ENCODE measurements around the gene CPT1B.

The CPT1B gene

GRCh38 chr22:50581950-50582492 lies 3.8 kb upstream of the CPT1B start:
- H3K4me3 ChIP-seq (ENCODE audit: low read depth, low read length), result peak overlapping the region; percentile 87
- peaks cover 16% of the 10 kb centered on the region for H3K36me3 ChIP-seq (ENCODE audit: control insufficient read depth, insufficient read depth, low read length)
- peaks cover 5% of the 10 kb centered on the region for H3K4me1 ChIP-seq (ENCODE audit: control insufficient read depth, insufficient read depth, low read length)
- no peaks in the 10 kb centered on the region for H3K9me3 ChIP-seq (ENCODE audit: control insufficient read depth, insufficient read depth, low read length)
- H3K27me3 ChIP-seq (ENCODE audit: control insufficient read depth, insufficient read depth, low read length), result peaks cover 6% of the 10 kb centered on the region
- peak overlapping the region; percentile 89 for H3K9ac ChIP-seq (ENCODE audit: low read depth, low read length)

- Histone ChIP-seq H3K27me3 (ENCODE audit: control insufficient read depth, insufficient read depth, low read length) (peaks cover 2% of the 10 kb centered on the region), H3K4me3 (ENCODE audit: low read depth, low read length) (peak overlapping the region; percentile 87), H3K4me1 (ENCODE audit: control insufficient read depth, insufficient read depth, low read length) (peaks cover 5% of the 10 kb centered on the region), H3K9me3 (ENCODE audit: control insufficient read depth, insufficient read depth, low read length) (no peaks in the 10 kb centered on the region), H3K36me3 (ENCODE audit: control insufficient read depth, insufficient read depth, low read length) (peaks cover 16% of the 10 kb centered on the region), H3K9ac (ENCODE audit: low read depth, low read length) (no peak overlapping the region)
Measured at GRCh38 chr22:50581031-50581949, 3.1 kb upstream of the CPT1B start.

- peaks cover 16% of the 10 kb centered on the region for H3K36me3 ChIP-seq (ENCODE audit: control insufficient read depth, insufficient read depth, low read length)
- no peaks in the 10 kb centered on the region for H3K27me3 ChIP-seq (ENCODE audit: control insufficient read depth, insufficient read depth, low read length)
- no peaks in the 10 kb centered on the region for H3K9me3 ChIP-seq (ENCODE audit: control insufficient read depth, insufficient read depth, low read length)
- H3K4me1 ChIP-seq (ENCODE audit: control insufficient read depth, insufficient read depth, low read length), result peaks cover 5% of the 10 kb centered on the region
- H3K4me3 ChIP-seq (ENCODE audit: low read depth, low read length), result no peak overlapping the region
- H3K9ac ChIP-seq (ENCODE audit: low read depth, low read length), result no peak overlapping the region
Measured at GRCh38 chr22:50579752-50580151, 1.5 kb upstream of the CPT1B start.

- Histone ChIP-seq H3K27me3 (ENCODE audit: control insufficient read depth, insufficient read depth, low read length) (no peaks in the 10 kb centered on the region), H3K4me1 (ENCODE audit: control insufficient read depth, insufficient read depth, low read length) (peaks cover 5% of the 10 kb centered on the region), H3K4me3 (ENCODE audit: low read depth, low read length) (no peak overlapping the region), H3K36me3 (ENCODE audit: control insufficient read depth, insufficient read depth, low read length) (peaks cover 20% of the 10 kb centered on the region), H3K9ac (ENCODE audit: low read depth, low read length) (peak overlapping the region; percentile 37), H3K9me3 (ENCODE audit: control insufficient read depth, insufficient read depth, low read length) (no peaks in the 10 kb centered on the region)
Measured at GRCh38 chr22:50578776-50579310, 616 bp upstream of the CPT1B start.

- Histone ChIP-seq H3K9me3 (ENCODE audit: control insufficient read depth, insufficient read depth, low read length) (no peaks in the 10 kb centered on the region), H3K9ac (ENCODE audit: low read depth, low read length) (no peak overlapping the region), H3K36me3 (ENCODE audit: control insufficient read depth, insufficient read depth, low read length) (peaks cover 31% of the 10 kb centered on the region), H3K27me3 (ENCODE audit: control insufficient read depth, insufficient read depth, low read length) (no peaks in the 10 kb centered on the region), H3K4me3 (ENCODE audit: low read depth, low read length) (no peak overlapping the region), H3K4me1 (ENCODE audit: control insufficient read depth, insufficient read depth, low read length) (peaks cover 5% of the 10 kb centered on the region)
Measured at GRCh38 chr22:50577697-50577986, 585 bp downstream of the CPT1B start.

GRCh38 chr22:50576806-50577696 lies 1.2 kb downstream of the CPT1B start:
- H3K9ac ChIP-seq (ENCODE audit: low read depth, low read length), result no peak overlapping the region
- H3K4me1 ChIP-seq (ENCODE audit: control insufficient read depth, insufficient read depth, low read length), result peaks cover 5% of the 10 kb centered on the region
- H3K4me3 ChIP-seq (ENCODE audit: low read depth, low read length), result no peak overlapping the region
- H3K9me3 ChIP-seq (ENCODE audit: control insufficient read depth, insufficient read depth, low read length), result no peaks in the 10 kb centered on the region
- peaks cover 31% of the 10 kb centered on the region for H3K36me3 ChIP-seq (ENCODE audit: control insufficient read depth, insufficient read depth, low read length)
- H3K27me3 ChIP-seq (ENCODE audit: control insufficient read depth, insufficient read depth, low read length), result no peaks in the 10 kb centered on the region

- H3K27me3 ChIP-seq (ENCODE audit: control insufficient read depth, insufficient read depth, low read length), result no peaks in the 10 kb centered on the region
- H3K9ac ChIP-seq (ENCODE audit: low read depth, low read length), result no peak overlapping the region
- peaks cover 5% of the 10 kb centered on the region for H3K4me1 ChIP-seq (ENCODE audit: control insufficient read depth, insufficient read depth, low read length)
- H3K4me3 ChIP-seq (ENCODE audit: low read depth, low read length), result no peak overlapping the region
- peaks cover 41% of the 10 kb centered on the region for H3K36me3 ChIP-seq (ENCODE audit: control insufficient read depth, insufficient read depth, low read length)
- H3K9me3 ChIP-seq (ENCODE audit: control insufficient read depth, insufficient read depth, low read length), result no peaks in the 10 kb centered on the region
Measured at GRCh38 chr22:50576070-50576469, 2.2 kb downstream of the CPT1B start.

- no peak overlapping the region for H3K9ac ChIP-seq (ENCODE audit: low read depth, low read length)
- no peaks in the 10 kb centered on the region for H3K9me3 ChIP-seq (ENCODE audit: control insufficient read depth, insufficient read depth, low read length)
- H3K36me3 ChIP-seq (ENCODE audit: control insufficient read depth, insufficient read depth, low read length), result peaks cover 47% of the 10 kb centered on the region
- no peak overlapping the region for H3K4me3 ChIP-seq (ENCODE audit: low read depth, low read length)
- peaks cover 5% of the 10 kb centered on the region for H3K4me1 ChIP-seq (ENCODE audit: control insufficient read depth, insufficient read depth, low read length)
- no peaks in the 10 kb centered on the region for H3K27me3 ChIP-seq (ENCODE audit: control insufficient read depth, insufficient read depth, low read length)
Measured at GRCh38 chr22:50575426-50575941, 2.7 kb downstream of the CPT1B start.

- Histone ChIP-seq H3K36me3 (ENCODE audit: control insufficient read depth, insufficient read depth, low read length) (peaks cover 45% of the 10 kb centered on the region), H3K9me3 (ENCODE audit: control insufficient read depth, insufficient read depth, low read length) (no peaks in the 10 kb centered on the region), H3K4me1 (ENCODE audit: control insufficient read depth, insufficient read depth, low read length) (peaks cover 5% of the 10 kb centered on the region), H3K27me3 (ENCODE audit: control insufficient read depth, insufficient read depth, low read length) (no peaks in the 10 kb centered on the region), H3K4me3 (ENCODE audit: low read depth, low read length) (no peak overlapping the region), H3K9ac (ENCODE audit: low read depth, low read length) (no peak overlapping the region)
Measured at GRCh38 chr22:50574383-50574755, 3.9 kb downstream of the CPT1B start.

- Histone ChIP-seq H3K9me3 (ENCODE audit: control insufficient read depth, insufficient read depth, low read length) (no peaks in the 10 kb centered on the region), H3K27me3 (ENCODE audit: control insufficient read depth, insufficient read depth, low read length) (no peaks in the 10 kb centered on the region), H3K36me3 (ENCODE audit: control insufficient read depth, insufficient read depth, low read length) (peaks cover 47% of the 10 kb centered on the region), H3K9ac (ENCODE audit: low read depth, low read length) (no peak overlapping the region), H3K4me3 (ENCODE audit: low read depth, low read length) (no peak overlapping the region), H3K4me1 (ENCODE audit: control insufficient read depth, insufficient read depth, low read length) (peaks cover 3% of the 10 kb centered on the region)
Measured at GRCh38 chr22:50573491-50574382, 4.5 kb downstream of the CPT1B start.

- Histone ChIP-seq H3K4me3 (ENCODE audit: low read depth, low read length) (no peak overlapping the region), H3K9me3 (ENCODE audit: control insufficient read depth, insufficient read depth, low read length) (no peaks in the 10 kb centered on the region), H3K27me3 (ENCODE audit: control insufficient read depth, insufficient read depth, low read length) (no peaks in the 10 kb centered on the region), H3K9ac (ENCODE audit: low read depth, low read length) (no peak overlapping the region), H3K36me3 (ENCODE audit: control insufficient read depth, insufficient read depth, low read length) (peaks cover 43% of the 10 kb centered on the region), H3K4me1 (ENCODE audit: control insufficient read depth, insufficient read depth, low read length) (peaks cover 2% of the 10 kb centered on the region)
Measured at GRCh38 chr22:50572965-50573364, 5.3 kb downstream of the CPT1B start.
